GM19324 (cell line): ENCODE data around the gene PPARGC1A.

Source experiments
- ATAC-seq: cut with Tn5 transposase; IDR thresholded peaks from one replicate; pipeline ENCODE4 v1.9.1; 2021; ENCODE audit warnings: mild to moderate bottlenecking, moderate library complexity; ENCODE audit not compliant: unreplicated experiment, low FRiP score

Gene PPARGC1A

DNA sequence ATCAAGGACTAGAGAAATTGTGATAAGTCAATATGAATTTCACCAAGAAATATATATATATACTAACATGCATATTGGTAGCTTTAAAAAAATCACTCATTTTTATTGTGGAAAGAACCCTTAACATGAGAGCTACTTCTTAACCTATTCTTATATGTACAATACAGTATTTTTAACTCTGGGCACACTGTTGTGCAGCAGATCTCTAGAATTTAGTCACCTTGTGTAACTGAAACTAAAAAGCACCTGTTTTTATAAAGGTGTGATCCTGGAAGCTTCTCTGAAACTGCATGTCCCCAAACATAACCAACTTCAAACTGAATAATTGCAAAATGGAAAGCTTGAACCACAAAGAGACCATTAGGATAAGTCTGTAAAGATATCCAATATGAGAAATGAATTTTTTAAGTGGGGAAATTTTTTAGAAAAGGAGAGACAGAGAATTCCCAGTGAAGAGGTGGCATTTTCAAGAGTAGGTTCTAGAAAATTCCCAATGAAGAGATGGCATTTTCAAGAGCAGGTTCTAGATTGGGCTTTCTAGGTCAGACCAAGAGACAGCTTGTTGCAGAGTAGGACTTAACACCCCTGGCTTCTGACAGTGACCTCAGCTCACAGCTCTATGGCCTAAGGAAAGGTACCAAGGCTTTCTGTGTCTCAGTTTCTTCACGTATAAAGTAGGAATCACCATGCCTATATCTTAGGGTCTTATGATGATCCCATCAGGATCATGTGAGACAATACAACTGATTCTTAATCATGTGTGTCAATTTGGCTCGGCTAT is 22.0 kb upstream of the PPARGC1A start:
- ATAC-seq = no peak

DNA sequence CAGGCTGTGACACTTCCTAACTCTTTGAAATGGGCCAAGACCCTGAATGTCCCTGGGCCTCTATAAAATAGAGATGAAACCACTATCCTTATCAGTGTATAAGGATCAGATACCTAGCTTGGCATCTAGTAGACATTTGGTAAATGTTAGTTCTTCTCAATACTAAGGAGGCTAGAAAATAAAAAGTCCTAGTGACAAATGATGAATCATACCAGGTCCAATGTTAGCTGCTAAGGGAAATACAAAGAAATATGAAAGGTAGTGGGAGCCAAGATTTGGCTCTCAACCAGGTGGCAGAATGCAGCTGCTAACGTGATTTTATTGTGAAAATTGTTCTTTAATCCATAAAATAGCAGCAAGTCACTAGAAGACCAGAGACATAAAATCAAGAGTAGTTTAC is 19.8 kb upstream of the PPARGC1A start:
- no peak for ATAC-seq

DNA sequence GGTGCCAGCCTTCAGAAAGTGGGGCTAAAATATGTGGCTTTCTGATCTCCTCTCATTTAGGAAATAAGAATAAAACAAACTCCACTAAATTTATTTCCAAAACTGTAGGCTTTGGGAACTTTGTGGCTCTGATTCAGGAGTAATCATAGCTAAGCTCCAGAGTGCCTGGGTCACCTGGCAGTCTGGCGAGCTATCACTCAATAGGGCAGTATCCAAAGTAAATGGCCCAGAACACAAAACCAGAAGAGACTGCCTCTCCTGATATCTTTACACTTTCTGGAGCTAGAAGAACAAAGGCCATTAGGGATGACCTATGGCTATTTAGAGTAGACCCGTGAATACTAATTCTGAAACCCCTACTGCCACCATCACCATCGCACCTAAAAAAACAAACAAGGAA is 17.0 kb upstream of the PPARGC1A start:
- ATAC-seq = no peak

DNA sequence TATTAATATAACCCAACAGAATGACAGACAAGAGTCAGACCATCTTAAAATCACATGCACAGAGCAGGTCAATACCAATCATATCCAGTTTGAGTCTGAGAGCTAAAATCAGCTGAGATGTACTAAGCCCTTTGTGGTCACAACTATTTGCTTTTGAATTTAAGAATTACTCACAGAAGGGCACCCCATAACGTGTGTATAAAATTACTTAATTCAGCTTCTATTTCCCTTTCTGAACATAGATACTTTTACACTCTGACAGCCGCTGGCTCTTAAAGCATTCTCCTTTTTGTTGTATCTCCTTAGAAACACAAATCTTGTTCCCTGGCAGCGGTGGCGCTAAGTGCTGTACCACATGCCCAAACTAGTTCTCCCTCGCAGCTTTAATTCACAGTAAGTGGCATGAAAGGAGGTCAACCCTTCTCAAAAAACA is 14.8 kb upstream of the PPARGC1A start:
- no peak for ATAC-seq

DNA sequence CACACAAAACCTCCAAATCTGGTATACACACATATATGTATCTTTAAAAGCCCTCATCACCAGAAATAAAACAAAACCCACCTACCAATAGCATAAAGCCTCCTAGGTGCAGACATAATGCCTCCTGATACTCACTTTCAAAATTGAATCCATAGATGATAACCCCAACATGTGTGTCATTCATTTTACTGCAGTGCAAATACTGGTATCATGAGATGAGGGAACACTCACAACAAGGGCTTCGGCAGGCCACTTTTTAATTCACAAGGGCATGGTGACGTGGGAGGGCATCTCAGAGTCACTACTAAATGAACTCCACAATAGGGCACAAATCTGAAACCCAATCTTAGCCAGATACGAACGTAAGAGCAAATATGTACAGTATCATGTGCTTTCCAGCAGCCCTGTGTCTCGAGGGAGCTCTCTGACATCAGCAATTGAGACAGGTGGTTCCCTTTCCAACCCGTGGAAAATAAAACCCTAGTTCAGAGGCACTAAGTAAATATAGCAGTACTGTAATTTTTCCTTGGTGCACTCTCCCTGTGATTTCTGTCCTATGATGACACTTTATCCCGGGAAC is 14.1 kb upstream of the PPARGC1A start:
- no peak for ATAC-seq

DNA sequence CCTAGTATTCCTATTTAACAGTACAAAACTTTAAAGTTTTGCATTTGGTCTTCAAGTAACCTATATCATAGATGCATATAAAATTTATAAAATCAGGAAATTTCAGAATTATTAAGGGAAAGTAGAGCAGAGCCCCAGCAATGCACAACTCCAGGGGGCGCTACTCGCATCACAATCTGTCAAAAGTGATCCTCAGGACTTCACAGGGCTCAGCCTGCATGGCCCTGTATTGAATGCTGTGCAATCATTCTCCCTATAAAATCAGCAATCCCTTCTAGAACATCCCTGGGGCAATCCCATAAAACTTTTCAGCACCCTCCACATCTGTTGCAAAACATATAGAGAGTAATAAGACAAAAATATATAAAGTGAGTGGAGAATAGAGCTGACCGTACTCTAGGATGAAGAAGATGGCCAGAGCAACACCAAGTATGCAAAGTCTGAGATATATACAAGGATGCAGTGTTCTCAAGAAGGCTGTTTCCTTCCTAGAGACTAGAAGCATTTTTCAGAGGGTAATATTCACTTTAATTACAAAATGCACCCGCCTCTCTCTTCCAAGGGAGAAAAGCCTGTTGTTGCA is 12.5 kb upstream of the PPARGC1A start:
- ATAC-seq = no peak

DNA sequence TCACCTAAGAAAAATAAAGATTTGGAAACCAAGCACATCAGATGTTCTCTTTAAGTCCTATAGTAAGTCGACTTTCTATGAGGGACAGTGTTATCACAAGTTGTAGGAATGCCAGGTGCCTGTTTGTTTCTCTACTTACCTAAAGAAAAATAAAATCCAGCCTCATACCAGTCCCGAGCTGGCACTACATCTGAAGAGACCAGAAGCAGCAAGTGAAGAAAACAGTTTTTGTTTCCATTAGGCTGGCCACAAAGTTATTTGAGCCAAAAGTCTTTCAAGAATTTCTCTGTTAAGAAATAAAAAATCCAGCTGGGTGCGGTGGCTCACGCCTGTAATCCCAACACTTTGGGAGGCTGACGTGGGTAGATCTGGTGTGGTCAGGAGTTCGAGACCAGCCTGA is 10.8 kb upstream of the PPARGC1A start:
- no peak for ATAC-seq

DNA sequence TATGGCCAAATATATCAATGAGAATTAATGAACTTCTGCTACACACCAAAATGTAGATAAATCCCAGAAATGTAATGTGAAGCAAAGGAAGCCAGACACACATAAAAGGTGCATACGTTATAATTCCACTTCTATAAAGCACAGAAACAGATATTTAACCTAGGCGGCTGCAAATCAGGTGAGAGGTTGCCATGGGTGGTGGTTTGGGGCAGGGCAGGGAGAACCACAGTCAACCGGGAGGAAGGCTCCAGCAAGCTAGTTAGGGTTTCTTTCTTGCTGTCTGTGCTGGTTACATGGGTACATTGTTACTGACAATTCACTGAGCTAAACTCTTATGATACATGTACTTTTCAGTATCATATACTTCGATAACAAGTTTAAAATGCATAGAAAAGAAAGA is 9.7 kb upstream of the PPARGC1A start:
- no peak for ATAC-seq

DNA sequence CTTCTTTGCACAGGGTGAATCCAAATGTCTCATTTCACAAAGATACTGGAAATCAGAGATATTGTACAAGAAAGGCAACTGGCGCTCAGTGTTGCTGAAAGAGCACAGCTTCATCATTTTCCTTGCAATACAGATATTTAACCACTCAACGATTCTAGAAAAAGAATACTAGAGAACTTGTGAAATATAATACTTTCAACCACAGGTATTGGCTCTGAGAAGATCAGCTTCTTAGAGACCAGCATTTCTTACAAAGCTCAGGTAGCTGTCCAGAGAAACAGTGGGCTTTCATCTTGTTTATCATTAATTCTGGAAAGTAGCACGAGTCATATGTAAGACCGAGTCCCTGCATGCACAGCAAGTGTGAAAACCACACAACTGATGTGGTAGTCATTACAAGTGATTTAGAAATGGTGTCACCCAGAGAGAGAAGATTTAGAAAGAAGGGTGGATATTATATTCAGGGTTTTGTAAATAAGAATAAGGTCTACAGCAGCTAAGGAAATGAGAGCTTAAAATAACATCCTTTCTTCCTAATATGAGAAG is 7.8 kb upstream of the PPARGC1A start:
- ATAC-seq = no peak

DNA sequence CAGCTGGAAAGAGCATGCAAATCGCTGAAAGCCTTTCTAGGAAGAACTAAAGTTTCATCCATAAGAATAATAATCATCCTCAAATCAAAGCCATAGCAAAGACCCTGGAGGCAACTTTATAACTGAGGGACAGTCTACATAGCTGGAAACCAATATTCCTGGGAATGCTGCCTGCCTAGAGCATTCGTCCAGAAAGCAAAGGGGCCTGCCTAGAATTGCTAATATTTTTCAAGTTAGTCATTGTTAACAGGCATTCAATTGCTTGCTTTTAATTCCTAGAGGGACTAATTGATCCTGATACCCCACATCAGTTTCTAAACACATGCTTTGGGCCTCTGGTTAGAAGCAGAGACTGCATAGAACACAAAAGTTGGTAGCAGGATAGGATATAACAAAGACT is 4.2 kb upstream of the PPARGC1A start:
- ATAC-seq = no peak

DNA sequence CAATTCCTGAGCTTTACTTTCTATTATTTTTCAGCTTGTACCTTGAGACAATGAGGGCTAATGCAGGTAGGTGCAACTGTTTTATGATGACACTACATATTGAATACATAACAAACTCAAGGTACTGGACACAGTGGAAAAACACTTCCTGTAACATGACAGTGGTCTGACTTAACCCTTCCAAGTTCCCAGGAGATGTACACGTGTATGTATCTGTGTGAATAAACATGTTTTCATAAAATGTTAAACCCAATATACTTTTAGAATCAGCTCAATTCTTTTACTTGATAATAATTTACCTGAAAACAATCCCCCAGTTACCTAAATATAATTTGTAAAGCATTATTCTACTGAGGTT is 1.2 kb upstream of the PPARGC1A start:
- no peak for ATAC-seq

DNA sequence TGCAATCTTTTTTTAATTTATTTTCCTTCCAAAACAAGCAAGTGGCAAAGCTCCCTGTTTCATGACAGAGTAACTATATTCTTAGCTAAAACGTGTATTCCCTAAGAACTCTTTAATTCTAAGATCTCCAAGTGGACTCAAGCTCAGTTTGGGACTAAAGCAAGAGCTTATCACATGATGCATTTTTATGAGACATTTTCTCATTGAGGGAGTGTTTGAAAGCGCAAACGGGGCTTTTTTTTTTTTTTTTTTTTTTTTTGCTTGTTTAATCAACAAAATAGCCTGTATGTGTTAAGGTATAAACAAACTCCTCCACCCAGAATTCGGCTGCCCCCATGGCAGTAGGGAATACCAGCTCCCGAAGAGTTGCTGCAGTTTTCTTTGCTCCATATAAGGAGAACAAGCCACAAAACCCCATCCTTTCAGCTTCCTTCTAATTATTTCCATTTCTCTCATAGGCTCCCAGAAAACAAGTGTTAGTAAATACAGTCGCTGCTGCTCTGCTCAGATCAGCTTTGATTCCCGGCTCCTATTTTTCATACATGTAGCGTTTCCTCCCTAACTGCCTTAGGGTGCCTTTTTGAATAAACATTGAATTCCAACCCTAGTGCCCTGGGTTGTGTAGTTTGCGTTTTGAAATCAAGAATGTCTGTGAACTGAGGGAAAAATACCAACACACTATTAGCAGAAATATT is 669 bp upstream of the PPARGC1A start:
- ATAC-seq = no peak

DNA sequence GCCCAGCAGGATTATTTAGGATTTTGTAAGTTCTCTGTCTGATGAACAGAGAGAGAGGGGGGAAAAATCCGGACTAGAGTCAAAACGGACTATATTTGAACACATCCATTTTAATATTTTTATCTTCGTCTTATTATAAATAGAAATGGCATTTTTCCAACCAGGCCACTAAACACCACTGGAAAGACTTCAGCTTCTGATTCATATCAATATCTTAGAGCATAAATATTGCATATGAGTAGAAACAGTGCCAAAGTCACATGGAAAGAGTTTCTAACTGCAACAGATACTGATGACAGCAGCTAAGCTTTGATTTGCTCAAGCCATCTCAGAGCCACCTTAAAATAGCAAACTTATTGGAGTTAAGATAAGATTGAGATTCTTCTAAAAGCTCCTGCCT is 456 bp downstream of the PPARGC1A start:
- ATAC-seq = no peak

DNA sequence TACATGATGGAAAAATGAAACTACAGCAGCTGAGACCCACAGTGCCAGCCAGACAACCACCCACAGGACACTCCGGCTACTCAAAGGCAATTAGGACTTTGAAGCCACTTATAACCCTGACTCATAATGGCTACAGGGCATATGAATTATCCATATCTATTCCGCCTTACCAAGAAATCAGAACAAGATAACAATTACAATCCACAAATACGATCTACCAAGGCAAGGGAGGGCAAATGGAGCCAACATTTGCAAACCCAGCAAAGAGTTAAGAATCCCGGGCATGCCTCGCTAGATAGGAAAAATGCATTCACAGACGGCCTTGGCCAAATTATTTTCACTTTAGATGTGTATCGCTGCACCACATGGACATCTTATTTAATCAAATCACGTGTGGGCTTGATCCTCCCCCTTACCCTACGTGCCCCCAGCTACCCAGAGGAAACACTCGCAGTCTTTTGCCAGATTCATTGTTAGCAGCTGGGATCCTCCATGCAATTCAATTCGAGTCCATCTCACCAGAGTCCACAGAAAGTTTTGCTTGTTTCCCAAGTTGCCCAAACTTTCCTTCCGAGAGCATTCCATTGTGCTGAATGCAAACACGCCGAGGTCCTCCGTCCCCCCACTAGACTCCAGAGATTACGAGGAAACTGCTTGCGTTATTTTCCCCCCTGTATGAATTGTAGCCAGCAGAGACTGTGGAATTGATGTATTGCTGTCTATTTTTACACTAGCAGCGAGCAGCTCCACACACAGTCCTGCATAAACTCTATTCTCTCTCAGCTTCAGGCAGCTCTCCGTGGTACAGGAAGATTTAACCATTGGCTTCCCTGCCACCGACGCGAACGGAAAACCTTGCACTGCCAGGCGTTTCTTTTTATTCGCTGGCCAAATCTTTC is 1.2 kb downstream of the PPARGC1A start:
- no peak for ATAC-seq

DNA sequence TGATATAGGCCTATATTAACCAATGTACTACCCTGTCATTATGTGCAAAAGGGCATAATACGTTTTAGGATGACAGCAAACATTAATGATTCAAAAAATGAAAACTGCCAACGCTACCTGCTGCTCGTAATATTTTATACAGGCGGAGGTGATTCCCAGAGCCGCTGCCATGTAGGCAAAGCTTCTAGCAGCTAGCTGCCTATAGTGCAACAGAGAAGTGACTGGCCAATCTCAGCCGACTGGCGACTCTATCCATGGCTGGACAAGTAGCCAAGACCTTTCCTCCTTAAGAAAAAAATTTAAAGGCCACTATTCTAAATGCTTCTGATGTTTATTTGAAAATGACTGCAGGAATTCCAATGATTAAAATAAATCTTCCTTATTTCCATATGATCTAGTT is 1.9 kb downstream of the PPARGC1A start:
- ATAC-seq = no peak

DNA sequence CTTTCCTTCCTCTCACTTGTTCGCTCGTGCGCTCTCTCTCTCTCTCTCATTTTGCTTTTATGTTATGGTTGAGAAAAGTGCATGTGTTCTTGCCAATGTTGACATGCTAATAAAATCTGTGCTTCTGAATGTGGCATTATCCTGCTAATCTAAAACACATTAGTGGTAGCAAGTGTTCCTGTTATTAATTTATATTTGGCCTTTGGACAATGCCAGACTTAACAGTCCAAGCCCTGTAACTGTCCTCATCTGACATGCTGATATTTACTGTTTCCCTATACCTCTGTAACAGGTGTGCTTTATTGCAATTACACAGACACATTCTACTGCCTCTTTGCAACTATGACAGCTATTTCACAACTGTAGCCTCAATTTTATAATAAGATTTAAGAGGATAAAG is 2.7 kb downstream of the PPARGC1A start:
- no peak for ATAC-seq

DNA sequence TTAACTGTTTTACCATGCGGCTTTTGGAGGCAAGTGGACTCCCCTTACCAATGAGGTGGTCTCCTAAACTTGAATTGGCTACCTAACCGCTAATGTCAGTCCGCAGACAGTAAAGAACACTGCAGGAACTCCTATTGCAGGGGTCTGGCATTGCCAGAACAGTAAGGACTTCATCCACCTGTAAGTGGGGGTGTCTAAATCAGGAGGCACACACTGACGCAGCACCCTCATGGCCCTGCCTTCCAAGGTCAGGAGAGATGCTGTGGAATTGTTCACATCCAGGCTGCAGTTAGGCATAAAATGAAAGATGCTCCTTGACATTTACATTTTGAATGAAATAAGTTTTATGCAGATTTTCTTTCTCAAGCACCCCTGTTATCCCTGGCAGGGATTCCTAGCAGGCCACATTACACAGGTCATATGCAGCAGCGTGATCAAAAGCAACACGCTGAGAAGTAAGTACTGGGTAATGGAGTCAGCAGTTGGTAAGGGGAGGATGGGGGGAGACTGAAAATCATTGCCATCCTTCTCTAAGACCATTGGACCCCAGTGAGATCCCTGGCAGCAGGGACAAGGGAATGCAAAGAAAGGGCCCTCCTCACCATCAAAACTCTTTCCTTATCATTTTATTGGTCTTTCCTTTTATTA is 3.8 kb downstream of the PPARGC1A start:
- ATAC-seq = no peak

DNA sequence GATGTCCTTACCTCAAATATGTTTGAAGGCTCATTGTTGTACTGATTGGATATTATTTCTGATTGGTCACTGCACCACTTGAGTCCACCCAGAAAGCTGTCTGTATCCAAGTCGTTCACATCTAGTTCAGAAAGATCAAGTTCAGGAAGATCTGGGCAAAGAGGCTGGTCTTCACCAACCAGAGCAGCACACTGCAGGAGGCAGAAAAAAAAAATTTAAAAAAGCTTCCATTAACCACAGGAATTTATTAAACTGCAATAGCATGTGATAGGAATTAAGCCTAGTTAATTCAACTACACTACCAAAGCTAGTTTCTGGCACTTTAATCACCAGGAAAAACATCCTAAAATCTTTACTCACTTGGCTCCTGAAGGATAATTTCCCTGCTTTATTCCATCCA is 5.1 kb downstream of the PPARGC1A start:
- ATAC-seq = no peak

DNA sequence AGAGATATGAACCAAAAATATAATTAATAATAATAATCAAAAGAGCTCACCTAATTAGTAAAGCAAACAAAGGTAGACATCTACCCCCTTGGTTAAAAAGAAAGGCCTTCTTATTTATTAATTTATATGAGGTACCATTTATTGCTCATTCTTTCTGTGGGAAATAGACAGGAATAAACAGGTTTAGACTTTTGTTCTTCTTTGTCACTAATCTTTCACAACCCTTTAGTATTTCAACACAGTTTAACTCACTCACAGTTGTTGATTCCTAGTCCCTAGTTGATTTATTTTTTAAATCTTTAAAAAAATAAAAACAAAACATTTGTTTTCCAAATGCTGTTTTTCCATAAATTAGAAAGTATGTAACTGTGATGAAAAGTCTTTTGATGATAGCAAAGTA is 5.6 kb downstream of the PPARGC1A start:
- no peak for ATAC-seq
